Measurements from ENCODE around the gene EXOC3L4.
A peak's percentile ranks its signal among the peaks of the same experiment; 100 is the strongest.

The EXOC3L4 gene

DNA sequence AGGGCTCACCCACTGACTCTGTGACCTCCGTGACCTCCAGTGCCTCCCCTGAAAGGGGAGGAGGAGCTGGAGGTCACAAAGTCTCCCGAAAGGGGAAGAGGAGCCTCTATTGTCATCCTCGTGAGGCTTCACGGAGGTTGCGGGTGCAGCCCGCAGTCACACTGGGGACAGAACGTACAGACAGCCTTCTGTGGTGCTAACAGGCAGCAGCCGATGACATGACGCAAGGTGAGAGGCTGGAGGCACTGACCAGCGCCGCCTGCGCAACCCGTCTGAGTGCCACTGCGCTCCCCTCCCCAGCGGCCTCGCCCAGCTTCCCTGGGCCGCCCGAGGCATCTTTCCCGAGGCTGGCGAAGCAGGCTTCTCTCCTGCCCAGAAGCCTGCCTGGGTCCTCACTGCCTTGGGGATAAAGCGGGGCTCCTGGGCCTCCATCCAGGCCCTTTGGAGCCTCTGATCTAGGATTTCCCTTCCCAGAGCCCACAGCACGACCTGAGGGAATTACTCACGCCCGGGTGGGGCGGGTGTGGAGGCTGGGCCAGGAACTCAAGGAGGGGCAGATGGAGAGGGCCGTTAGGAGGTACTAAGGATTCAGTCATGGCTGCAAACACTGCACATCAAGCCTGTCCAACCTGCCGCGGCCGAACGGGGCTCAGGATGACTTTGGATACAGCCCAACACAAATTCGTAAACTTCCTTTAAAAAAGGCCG, 22.8 kb upstream of the EXOC3L4 start:
- no peak for DNase-seq

DNA sequence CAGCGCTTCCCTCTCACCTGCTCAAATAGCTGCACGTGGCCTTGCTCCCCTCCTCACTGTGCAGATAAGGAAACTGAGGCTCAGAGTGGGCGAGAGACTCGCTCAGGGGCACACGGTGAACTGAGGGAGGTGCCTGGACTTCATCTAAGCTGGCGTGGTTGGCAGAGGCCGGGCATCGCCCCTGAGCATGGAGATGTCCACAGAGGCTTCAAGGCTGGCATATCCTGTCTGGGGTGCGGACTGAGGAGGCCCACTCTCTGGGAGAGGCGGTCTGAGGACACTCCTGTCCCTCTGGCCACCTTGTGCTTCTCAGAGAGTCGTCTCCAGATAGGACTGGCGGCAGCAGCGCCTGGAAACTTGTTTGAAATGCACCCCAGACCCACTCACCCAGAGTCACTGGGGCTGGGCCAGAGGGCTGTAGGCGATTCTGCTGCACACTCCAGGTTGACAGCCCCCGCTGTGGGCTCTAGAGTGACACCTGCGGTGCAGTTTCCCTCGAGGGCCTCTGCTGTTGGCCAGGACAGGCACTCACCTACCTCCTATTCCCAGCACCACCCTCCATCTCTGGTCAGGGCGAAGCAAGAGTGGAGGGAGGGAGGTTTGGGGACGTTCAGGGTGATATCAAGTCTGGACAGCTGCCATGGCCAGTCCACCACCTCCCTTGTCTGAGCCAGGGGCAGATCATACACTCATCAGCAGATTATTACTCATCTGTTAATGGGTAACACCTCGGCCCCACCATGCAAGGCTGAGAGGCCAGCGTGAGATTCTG, 21.7 kb upstream of the EXOC3L4 start:
- no peak for DNase-seq

DNA sequence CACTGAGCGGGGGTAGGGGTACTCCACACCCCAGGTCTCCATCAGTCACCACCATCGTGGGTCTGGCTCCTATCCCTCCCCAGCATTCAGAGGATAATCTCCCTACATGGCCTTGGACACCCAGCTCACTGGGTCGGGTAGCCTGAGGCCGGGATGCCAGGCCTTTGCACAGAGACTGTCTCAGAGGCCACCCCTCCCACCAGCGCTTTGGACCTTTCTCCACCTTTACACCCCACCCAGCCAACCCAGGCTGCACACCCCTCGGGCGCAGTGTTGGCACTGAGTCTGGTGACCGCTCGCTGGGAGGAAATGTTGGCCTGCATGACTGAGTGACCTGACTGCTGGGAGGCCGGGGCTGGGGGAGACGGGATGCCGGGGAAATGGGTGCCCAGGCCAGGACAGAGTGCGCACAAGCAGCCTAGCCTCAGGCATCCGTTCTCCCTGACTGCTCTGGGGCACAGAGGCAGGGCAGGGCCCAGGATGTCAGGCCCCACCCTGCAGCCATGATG, 21.1 kb upstream of the EXOC3L4 start:
- no peak for DNase-seq

DNA sequence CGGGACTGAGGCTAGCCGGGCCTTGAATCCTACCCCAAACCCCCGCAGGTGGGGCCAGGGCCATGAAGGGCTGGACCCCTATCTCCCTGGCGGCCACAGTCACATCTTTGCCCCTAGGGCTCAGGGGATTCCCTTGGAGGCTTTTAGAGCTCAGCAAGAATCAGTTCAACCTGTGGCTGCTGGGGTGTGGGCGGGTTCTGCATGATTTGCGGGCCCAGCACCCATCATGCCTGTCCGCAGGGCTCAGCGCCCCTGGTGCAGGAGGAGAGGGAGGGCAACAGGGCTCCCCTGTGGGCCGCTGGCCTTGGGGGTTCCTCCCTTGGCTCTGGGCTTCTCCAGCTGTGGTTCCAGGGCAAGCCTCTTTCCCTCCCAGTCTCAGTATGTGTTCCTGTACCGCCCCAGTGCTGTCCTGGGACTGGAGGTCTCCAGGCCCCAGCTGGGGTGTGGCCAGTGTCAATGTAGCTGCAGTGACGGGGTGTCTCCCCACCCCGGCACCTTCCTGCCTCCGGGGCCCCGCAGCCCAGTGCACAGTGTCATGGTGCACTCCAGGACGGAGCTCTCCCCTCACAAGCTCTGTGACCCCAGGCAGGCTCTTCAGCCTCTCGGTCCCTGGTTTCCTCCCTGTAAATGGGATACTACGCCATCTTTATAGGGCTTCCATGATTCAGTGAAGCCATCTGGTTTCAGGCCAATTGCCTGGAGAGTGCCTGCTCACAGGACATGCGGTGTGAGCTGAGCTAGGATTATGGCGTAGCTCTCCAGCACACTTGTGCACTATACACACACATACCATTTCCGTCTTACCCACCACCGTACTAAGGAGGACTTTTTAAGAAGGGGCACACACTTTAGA, 20.4 kb upstream of the EXOC3L4 start:
- no peak for DNase-seq

DNA sequence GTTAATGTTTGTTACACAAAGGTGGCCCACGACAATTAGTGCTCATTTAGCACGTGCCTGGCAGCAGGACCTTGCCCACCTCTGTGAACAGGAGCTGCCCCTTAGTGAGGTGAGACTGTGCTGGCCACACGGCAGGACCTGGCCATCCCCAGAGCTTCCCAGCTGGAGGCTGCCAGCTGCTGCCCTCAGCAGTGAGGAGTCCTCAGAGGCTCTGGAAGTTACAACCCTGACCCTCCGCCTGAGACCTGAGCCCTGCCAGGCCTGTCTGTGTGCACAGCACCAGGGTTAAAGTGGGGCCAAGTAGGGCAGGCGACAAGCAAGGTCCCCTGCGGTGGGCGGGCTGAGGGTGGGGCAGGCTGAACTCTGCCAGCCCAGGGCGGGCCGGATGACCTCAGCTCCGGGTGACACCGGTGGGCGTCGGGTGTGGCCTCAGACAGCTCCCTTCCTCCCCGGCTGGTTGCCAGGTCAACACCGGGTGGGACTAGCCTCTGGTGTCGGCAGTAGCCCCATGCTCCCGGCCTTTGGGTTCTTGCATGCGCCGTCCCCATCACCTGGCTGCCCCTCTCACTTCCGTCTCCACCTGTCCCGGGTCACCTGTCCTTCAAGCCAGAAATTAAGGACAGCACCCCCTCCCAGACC, 19.7 kb upstream of the EXOC3L4 start:
- DNase-seq = no peak

DNA sequence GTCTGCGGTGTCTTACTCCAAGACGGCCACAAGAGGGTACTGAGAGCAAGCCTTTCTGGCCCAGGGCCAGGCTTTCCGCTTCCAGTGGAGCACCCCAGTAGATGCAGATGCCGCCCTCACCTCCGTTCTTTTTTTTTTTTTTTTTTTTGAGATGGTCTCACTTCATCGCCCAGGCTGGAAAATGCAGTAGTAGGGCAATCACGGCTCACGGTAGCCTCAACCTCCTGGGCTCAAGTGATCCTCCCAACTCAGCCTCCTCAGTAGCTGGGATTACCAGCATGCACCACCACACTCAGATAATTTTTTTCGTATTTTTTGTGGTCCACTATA, 16.1 kb upstream of the EXOC3L4 start:
- peak; percentile 16 for DNase-seq

DNA sequence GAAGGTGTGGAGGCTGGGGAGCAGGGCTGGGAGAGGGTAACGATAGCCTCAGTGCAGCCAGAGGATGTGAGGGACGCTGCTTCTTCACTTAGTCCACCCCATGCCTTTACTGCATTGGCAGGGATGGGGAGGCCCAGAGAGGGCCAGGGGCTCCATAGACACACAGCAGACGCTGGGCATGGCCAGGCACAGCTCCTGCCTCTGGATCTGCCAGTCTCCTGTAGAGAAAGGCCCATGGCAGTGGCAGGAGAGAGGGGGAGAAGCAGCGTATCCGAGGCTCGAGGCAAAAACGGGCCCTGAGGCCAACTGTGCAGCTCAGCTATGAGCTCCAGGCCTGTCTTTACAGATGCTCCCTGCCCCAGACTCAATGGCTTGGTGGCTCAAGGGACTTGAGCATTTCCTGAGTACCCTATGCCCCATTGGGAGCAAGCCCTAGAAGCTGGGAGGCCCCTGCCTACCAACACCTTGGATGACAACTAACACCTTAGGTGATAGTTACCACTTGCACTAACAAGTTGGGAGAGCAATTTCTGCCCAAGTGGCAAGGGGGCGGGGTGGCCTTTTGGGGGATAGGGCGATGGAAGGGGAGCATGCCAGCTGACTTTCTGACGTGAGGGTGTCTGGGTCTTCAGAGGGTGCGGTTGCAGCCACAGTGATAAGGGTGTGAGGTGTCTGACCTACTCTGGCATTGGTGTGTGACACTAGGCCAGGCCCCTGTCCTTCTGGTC, 15.5 kb upstream of the EXOC3L4 start:
- DNase-seq = no peak

DNA sequence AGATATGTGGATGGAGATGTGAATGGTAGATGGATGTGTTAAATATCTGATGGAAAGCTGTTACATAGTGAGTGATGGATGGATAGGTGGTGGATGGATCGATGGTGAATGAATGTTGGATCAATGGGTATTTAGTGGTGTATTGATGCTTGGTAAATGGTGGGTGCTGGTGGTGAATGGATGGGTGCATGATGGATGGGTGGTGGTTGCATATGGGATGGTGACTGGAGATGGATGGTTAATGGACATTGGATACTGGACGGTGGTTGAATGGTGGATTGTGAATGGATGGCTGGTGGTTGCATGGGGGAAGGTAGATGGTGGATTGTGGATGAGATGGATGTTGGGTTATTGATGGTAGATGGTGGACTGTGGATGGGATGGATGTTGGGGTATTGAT, 12.6 kb upstream of the EXOC3L4 start:
- DNase-seq = no peak

DNA sequence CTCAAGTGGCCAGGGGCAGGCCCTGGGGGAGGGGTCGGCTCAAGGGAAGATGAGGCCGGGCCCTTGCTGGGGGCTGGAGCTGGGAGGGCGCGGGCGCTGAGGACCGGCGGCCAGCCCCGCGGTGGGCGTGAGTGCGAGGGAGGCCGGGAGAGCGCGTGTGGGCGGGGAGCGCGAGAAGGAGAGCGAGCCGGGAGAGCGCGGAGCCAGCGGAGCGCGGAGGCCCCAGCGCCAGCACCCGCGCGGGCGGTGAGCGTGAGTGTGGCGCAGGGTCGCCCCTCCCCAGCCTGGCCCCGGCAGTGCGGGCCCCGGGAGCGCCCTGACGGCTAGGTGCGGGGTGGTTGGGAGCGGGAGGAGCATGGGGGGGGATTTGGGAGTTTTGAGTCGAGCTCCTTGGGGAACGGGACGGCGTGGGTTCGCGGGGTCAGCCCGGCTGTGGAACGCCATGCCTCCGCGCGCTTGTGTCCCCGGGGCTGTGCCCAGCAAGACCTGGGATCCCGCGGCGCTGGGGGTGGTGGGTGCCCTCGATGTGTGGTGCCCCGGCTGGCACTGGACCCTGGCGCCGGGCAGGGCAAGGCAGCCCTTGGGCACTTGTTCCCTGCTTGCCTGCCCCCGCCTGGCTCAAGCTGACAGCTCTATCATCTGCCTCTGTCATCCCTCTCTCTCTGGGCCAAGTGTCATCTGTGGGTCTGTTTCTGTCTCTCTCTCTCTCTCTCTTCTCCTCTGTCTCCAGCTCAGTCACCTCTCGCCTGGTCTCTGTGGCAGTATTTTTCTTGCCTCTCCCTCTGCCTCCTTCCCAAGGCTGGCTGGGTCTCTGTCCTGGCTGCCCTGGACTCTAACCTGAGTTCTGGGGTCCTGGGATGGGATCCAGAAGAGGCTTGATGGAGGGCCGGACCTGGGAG, 10.3 kb upstream of the EXOC3L4 start, which contains the start of gene LBHD2:
Gene LBHD2 (plus strand): TSS at position 190 of the 899 bp plus-strand sequence. CDS start 1,803 bp downstream, outside the sequence.
- DNase-seq = no peak

DNA sequence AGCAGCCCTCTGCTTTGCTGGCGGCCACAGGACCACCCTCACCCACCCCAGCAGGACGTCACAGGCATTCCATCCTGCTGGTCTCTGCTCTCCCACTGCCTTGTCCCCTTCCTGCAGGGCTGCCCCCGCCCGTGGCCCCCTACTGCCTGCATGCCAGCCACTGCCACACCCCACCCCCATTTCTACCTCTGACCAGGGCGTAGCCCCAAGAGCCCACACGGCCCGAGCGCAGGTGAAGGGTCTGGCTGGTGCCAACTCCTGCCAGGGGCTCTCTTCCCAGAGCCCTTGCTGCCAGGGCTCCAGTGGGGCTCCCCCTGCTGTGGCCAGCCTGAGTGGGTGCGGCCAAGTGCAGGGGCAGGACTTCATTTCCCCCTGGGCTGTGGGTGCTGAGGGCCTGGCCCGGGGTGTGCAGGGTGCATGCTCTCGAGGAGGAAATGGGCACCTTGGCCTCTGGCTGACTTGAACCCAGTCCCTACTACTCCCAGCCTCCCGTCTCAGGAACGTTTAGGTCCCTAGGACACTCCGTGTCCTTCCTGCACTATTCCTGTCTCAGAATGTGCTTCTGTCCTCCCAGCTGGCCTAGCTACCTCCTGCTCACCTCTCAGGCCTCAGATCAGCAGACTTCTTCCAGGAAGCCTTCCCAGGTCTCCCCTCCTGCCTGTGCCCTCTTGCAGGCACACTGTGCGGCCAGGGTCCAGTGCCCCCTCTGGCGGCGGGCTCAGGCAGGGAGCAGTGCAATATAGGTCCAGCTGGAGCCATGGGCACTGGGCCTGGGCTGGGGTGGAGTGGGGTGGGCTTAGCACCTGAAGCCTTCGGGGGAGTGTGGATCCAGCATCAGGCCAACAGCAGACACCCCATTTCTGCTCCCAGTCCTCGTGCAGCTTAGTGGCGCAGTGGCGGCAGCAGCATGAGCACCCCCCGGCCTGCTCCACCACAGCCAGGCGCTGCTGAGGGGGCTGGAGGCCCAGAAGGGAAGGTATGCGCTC, 9.1 kb upstream of the EXOC3L4 start:
- no peak for DNase-seq

DNA sequence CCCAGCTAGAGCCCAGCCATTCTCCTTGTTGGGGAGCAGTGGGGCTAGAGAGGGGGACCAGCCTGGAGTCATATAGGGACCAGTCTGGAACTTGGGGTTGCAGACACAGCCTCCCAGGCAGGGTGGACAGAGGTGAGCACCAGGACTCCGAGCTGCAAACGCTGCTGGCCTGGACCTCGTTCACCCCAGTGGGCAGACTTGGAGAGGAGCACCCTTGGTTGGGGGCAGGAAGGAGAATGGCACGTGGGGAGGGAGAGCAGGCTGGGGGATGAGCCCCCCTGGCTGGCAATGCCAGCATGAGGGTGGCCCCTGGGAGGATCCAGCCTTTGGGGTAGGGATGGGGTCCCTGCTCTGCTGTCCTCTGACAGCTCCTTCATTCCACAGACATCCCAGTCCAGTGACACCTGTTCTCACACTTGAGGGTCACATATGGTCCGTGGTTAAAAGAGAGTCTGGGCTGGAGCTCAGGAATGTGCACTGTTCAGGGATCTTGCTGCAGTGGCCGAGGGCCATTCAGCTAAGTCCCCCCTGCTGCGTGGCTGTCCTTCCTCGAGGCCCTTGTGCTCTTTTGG, 7.7 kb upstream of the EXOC3L4 start:
- DNase-seq = no peak

DNA sequence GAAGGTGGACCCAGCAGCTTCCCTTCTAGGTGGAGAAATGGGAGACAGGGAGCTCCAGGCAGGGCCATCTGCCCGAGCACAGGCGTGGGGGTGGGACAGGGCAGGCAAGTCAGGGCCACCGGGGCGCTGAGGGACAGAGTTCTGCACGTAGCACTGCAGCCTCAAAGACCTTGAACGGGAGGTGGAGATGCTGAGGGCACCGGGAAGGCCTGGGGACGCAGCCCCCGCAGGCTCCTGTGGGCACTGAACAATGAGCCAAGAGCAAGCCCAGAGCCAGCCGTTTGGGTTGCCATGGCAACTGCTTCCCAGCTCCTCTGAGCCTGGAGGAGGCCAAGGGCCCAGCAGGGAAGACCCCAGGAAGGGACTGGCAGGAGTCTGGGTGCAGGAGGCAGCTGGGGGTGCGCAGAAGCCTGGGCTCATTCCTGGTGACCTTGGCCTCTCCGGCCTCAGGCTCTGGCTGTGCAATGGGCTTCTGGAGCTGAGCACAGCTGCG, 7.1 kb upstream of the EXOC3L4 start:
- DNase-seq = no peak

DNA sequence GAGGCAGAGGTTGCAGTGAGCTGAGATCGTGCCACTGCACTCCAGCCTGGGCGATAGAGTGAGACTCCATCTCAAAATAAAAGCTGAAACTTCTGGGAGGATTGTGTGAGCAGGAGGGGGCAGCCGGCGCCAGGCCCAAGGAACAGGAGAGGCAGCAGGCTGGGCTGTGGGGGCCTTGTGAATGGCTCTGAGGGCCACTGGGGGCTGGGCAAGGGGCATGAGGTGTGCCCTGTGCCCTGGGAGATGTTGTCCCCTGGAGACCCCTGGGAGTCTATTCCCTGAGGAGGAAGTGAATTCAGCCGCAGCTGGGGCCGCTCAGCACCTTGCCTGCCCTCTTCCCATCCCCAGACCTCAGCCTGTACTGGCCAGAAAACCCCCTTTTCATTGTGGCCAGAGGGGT, 5.6 kb upstream of the EXOC3L4 start:
- no peak for DNase-seq

DNA sequence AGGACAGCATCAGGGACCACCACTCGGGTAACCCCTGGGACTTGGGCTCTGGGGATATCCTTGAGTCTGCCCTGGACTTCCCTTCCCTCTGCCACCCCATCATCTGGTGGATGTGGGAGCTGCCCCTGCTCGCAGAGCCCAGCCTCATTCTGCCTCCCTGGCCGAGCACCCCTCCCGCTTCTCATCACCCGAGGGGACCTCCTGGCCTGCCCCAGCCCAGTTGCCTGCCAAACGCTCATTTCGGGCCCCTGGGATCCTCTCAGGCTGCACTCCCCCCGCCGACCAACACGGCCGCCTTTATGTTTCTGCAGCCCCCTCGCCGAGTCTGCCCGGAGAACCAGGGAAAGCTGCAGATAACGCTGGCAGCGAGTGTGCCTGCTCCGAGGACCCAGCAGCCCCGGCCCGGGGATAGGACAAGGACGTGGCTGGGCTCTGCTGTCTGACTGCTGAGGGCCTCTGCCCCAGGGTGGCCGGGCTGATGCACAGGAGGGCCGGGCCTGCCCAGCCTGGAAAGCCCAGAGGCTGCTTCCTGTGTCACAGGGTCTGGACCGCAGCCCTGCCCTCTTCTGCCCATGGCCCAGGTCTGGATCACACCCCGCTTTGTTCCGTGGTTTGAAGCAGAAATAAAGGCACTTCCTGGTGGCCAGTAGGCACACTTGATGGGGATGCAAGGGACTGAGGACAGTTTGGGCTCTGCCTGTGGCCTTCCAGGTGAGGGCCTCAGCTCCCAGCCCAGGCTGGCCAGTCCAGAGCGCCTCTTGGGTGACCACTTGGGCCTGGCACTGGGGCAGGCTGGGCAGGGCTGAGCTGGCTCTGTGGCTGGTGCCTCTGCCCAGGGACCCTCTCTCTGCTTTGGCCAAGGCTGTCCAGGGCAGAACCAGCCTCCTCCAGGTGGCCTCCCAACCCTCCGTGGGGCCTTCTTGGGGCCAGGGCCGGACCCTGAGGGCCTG, 4.9 kb upstream of the EXOC3L4 start:
- no peak for DNase-seq

DNA sequence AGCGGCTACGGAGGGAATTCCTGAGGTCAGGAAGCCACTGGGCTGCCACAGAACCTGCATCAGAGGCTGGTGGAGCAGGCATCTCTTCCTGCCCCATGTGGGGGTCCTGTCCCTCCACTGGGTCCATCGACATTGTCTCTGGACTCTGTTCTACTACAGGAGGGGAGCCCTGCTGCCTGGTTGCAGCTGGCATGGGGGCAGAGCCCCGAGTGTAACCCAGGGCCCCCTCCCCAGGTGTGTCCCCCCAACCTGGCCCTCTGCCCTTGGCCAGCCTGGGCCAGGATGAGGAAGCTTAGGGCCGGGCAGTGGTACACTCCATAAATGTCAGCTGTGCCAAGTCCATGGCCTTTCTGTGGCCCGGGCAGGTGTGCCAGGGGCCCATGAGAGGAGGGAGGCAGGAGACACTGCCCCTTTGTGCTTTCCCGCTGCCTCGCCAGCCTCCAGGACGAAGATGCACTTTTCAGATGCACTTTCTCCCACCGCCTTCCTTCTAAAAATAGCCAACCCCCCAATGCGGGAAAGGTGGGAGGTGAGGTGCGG, 4.0 kb upstream of the EXOC3L4 start:
- DNase-seq = no peak

DNA sequence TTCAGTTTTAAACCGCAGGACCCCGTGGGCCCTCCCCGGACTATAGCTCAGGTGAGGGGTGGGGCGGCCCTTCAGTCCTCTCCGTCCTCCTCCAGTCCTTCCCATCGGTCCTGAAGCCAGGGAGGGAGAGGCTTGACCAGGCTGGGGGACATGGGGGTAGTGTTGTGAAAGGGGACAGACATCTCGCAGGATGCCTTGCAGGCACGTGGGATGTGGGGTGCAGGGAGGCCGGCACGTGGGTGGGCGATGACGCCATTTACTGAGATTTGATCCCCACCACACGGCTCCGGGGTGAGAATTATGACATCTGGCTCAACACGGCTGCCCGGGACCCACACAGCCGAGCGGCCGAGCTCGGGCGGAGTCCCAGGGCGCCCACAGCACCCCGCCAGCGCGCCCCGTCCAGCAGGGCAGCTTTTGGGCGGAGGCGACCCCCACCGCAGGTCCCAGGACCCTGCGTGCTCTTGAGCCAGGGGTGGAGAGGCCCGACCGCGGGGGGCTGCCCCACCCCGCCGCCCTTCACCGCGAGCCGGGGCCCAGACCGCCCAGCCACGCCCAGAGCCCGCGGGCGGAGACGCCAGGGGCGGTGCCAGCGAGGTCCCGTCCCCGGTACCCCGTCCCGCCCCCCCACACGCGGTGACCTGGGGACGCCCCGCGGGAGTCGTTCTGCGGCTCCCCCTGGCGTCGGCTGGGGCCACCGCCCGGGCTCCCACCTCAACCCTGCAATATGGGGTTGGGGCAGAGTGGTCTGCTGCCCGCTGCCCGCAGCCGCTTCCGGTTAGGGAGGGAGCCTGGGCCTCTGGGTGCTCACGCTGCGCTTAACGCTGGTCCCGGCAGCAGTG, 3.3 kb upstream of the EXOC3L4 start:
- DNase-seq = no peak

DNA sequence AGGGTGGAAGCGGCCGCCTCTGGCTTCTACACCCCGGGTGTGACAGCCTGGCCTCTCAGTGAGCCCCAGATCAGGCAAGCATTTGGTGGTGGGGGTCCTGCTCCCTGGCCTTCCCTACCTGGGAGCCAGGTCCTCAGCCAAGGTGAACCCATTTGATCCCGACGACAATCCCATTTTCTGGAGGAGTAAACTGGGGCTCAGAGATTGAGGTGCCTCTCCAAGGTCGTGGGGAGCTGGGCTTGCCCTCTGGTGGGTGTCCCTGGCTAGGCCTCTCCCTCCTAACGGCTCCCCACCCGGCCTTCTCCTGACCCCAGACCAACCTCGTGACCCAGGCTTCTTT, 2.7 kb upstream of the EXOC3L4 start:
- DNase-seq = no peak

Measured in NCI-H2029 (cell line).